ENCODE measurements around the gene AMDHD2. TPM values are rescaled to one million over a fixed set of nuclear protein-coding genes. Genes with fewer than 3 reads are reported as not detected.
A peak's percentile ranks its signal among the peaks of the same experiment; 100 is the strongest.

The AMDHD2 gene
- total and polyA plus RNA-seq, 2 of the 13 experiments (the other 11 are each of a cell fraction or from before 2014, with no cell fraction given) = 33.5 to 39.1 TPM

- TF ChIP-seq ZNF318 (CRISPR knock-in tag; IDR thresholded peaks at IDR 0.05) (no peak), HHEX (CRISPR knock-in tag; IDR thresholded peaks at IDR 0.05) (no peak), ZNF30 (CRISPR knock-in tag; IDR thresholded peaks at IDR 0.05) (no peak), ZNF337 (CRISPR knock-in tag; IDR thresholded peaks at IDR 0.05; ENCODE audit: borderline replicate concordance, low read depth) (no peak), ZNF225 (CRISPR knock-in tag; IDR thresholded peaks at IDR 0.05) (0 out of 2 replicates have a peak, but pooled peaks have one; percentile 21), ZNF879 (CRISPR knock-in tag; IDR thresholded peaks at IDR 0.05) (no peak), POLR2G (IDR thresholded peaks at IDR 0.05; ENCODE audit: low read depth, low read length) (peak; percentile 51), GABPA (IDR thresholded peaks at IDR 0.05; ENCODE audit: low read depth, low read length) (no peak), GABPA (CRISPR knock-in tag; IDR thresholded peaks at IDR 0.05; ENCODE audit: low read depth) (peak; percentile 25; the same call in 1 of the 2 replicates), SAFB2 (CRISPR knock-in tag; IDR thresholded peaks at IDR 0.05; ENCODE audit: borderline replicate concordance, low read depth) (no peak), ZNF362 (CRISPR knock-in tag; IDR thresholded peaks at IDR 0.05; ENCODE audit: borderline replicate concordance) (no peak)
- TF ChIP-seq, protein P1, sequence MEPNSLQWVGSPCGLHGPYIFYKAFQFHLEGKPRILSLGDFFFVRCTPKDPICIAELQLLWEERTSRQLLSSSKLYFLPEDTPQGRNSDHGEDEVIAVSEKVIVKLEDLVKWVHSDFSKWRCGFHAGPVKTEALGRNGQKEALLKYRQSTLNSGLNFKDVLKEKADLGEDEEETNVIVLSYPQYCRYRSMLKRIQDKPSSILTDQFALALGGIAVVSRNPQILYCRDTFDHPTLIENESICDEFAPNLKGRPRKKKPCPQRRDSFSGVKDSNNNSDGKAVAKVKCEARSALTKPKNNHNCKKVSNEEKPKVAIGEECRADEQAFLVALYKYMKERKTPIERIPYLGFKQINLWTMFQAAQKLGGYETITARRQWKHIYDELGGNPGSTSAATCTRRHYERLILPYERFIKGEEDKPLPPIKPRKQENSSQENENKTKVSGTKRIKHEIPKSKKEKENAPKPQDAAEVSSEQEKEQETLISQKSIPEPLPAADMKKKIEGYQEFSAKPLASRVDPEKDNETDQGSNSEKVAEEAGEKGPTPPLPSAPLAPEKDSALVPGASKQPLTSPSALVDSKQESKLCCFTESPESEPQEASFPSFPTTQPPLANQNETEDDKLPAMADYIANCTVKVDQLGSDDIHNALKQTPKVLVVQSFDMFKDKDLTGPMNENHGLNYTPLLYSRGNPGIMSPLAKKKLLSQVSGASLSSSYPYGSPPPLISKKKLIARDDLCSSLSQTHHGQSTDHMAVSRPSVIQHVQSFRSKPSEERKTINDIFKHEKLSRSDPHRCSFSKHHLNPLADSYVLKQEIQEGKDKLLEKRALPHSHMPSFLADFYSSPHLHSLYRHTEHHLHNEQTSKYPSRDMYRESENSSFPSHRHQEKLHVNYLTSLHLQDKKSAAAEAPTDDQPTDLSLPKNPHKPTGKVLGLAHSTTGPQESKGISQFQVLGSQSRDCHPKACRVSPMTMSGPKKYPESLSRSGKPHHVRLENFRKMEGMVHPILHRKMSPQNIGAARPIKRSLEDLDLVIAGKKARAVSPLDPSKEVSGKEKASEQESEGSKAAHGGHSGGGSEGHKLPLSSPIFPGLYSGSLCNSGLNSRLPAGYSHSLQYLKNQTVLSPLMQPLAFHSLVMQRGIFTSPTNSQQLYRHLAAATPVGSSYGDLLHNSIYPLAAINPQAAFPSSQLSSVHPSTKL (CRISPR knock-in tag; IDR thresholded peaks at IDR 0.05) = 0 out of 2 replicates have a peak, but pooled peaks have one; percentile 6
- TF ChIP-seq, protein P2, sequence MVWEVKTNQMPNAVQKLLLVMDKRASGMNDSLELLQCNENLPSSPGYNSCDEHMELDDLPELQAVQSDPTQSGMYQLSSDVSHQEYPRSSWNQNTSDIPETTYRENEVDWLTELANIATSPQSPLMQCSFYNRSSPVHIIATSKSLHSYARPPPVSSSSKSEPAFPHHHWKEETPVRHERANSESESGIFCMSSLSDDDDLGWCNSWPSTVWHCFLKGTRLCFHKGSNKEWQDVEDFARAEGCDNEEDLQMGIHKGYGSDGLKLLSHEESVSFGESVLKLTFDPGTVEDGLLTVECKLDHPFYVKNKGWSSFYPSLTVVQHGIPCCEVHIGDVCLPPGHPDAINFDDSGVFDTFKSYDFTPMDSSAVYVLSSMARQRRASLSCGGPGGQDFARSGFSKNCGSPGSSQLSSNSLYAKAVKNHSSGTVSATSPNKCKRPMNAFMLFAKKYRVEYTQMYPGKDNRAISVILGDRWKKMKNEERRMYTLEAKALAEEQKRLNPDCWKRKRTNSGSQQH (CRISPR knock-in tag; IDR thresholded peaks at IDR 0.05; ENCODE audit: low read depth) = no peak
- TF ChIP-seq, protein P3, sequence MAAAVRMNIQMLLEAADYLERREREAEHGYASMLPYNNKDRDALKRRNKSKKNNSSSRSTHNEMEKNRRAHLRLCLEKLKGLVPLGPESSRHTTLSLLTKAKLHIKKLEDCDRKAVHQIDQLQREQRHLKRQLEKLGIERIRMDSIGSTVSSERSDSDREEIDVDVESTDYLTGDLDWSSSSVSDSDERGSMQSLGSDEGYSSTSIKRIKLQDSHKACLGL (CRISPR knock-in tag; IDR thresholded peaks at IDR 0.05) = no peak
These were observed 12.4 kb downstream of the AMDHD2 start (continued) for GRCh38 chr16:2532494-2533141.
